ENCODE measurements around the gene MGP.

GRCh38 chr12:14923944-14924343 is 38.3 kb upstream of the MGP start:
- TF ChIP-seq POLR2AphosphoS5 (IDR thresholded peaks at IDR 0.05; ENCODE audit: low read depth, low read length) (no peak), CTCF (IDR thresholded peaks at IDR 0.05) (no peak)

All from Panc1 (cell line).